T-helper 1 cell treated with Interleukin-12 subunit alpha and Interleukin-12 subunit beta and Interleukin-4 antibody, amounts not matched to agents 30 μg/mL and 1 μg/mL, for 36 hours (primary cell): ENCODE results near the gene HADHA.

Experiments
- H3K27ac Mint-ChIP-seq: one replicate; pipeline ENCODE4 v1.8.0; 2021; ENCODE audit warnings: mild to moderate bottlenecking, mixed read lengths
- H3K27me3 Mint-ChIP-seq: one replicate; pipeline ENCODE4 v1.8.0; 2021; ENCODE audit warnings: low read depth, mixed read lengths
- H3K36me3 Mint-ChIP-seq: one replicate; pipeline ENCODE4 v1.8.0; 2021; ENCODE audit warnings: low read depth, mixed read lengths
- H3K4me1 Mint-ChIP-seq: one replicate; pipeline ENCODE4 v1.8.0; 2021; ENCODE audit warnings: low read depth, mixed read lengths
- H3K4me3 Mint-ChIP-seq: one replicate; pipeline ENCODE4 v1.8.0; 2021; ENCODE audit warnings: mild to moderate bottlenecking, moderate library complexity, mixed read lengths
- H3K9me3 Mint-ChIP-seq: one replicate; pipeline ENCODE4 v1.8.0; 2021; ENCODE audit warnings: mixed read lengths

The HADHA gene

GRCh38 chr2:26178746-26179436 is 65.5 kb downstream of the HADHA start:
- Mint-ChIP-seq H3K4me3 (no peak overlapping the region), H3K27me3 (peaks cover 60% of the 10 kb centered on the region), H3K27ac (no peak overlapping the region), H3K36me3 (no peaks in the 10 kb centered on the region), H3K9me3 (no peaks in the 10 kb centered on the region), H3K4me1 (peaks cover 8% of the 10 kb centered on the region)

- Mint-ChIP-seq H3K9me3 (no peaks in the 10 kb centered on the region), H3K4me1 (peaks cover 6% of the 10 kb centered on the region), H3K27ac (no peak overlapping the region), H3K27me3 (peaks cover 57% of the 10 kb centered on the region), H3K4me3 (no peak overlapping the region), H3K36me3 (no peaks in the 10 kb centered on the region)
Measured at GRCh38 chr2:26178246-26178645, 66.2 kb downstream of the HADHA start.

GRCh38 chr2:26177122-26177521 is 67.3 kb downstream of the HADHA start:
- Mint-ChIP-seq H3K36me3 (no peaks in the 10 kb centered on the region), H3K27ac (no peak overlapping the region), H3K4me3 (no peak overlapping the region), H3K4me1 (peaks cover 8% of the 10 kb centered on the region), H3K9me3 (no peaks in the 10 kb centered on the region), H3K27me3 (peaks cover 60% of the 10 kb centered on the region)

GRCh38 chr2:26176279-26176615 is 68.2 kb downstream of the HADHA start:
- H3K4me1 Mint-ChIP-seq = peaks cover 10% of the 10 kb centered on the region
- H3K27ac Mint-ChIP-seq = no peak overlapping the region
- peaks cover 63% of the 10 kb centered on the region for H3K27me3 Mint-ChIP-seq
- no peaks in the 10 kb centered on the region for H3K36me3 Mint-ChIP-seq
- no peaks in the 10 kb centered on the region for H3K9me3 Mint-ChIP-seq
- no peak overlapping the region for H3K4me3 Mint-ChIP-seq

GRCh38 chr2:26175466-26176278 is 68.8 kb downstream of the HADHA start:
- Mint-ChIP-seq H3K9me3 (no peaks in the 10 kb centered on the region), H3K36me3 (no peaks in the 10 kb centered on the region), H3K27me3 (peaks cover 62% of the 10 kb centered on the region), H3K4me3 (no peak overlapping the region), H3K27ac (no peak overlapping the region), H3K4me1 (peaks cover 10% of the 10 kb centered on the region)

GRCh38 chr2:26174691-26175465 is 69.6 kb downstream of the HADHA start:
- Mint-ChIP-seq H3K36me3 (no peaks in the 10 kb centered on the region), H3K27ac (no peak overlapping the region), H3K4me1 (peaks cover 9% of the 10 kb centered on the region), H3K4me3 (peak overlapping the region; percentile 51), H3K9me3 (no peaks in the 10 kb centered on the region), H3K27me3 (peaks cover 57% of the 10 kb centered on the region)

GRCh38 chr2:26173776-26174482 is 70.5 kb downstream of the HADHA start:
- Mint-ChIP-seq H3K27ac (no peak overlapping the region), H3K36me3 (no peaks in the 10 kb centered on the region), H3K27me3 (peaks cover 58% of the 10 kb centered on the region), H3K4me1 (peaks cover 5% of the 10 kb centered on the region), H3K9me3 (no peaks in the 10 kb centered on the region), H3K4me3 (peak overlapping the region; percentile 68)

- H3K36me3 Mint-ChIP-seq = no peaks in the 10 kb centered on the region
- peaks cover 5% of the 10 kb centered on the region for H3K4me1 Mint-ChIP-seq
- H3K9me3 Mint-ChIP-seq = no peaks in the 10 kb centered on the region
- H3K27me3 Mint-ChIP-seq = peaks cover 55% of the 10 kb centered on the region
- H3K27ac Mint-ChIP-seq = no peak within 1 kb of the TSS
- peak within 1 kb of the TSS; percentile 81 for H3K4me3 Mint-ChIP-seq
Measured at GRCh38 chr2:26172871-26173775, 71.3 kb downstream of the HADHA start, which contains the start of gene GAREM2. GAREM2 (plus strand) TSS chr2:26173088; CDS start chr2:26173221, 133 bp downstream.

GRCh38 chr2:26172189-26172870 is 72.1 kb downstream of the HADHA start:
- Mint-ChIP-seq H3K36me3 (no peaks in the 10 kb centered on the region), H3K4me1 (peaks cover 5% of the 10 kb centered on the region), H3K9me3 (no peaks in the 10 kb centered on the region), H3K27ac (no peak overlapping the region), H3K4me3 (peak overlapping the region; percentile 81), H3K27me3 (peaks cover 52% of the 10 kb centered on the region)

GRCh38 chr2:26170795-26171194 is 73.6 kb downstream of the HADHA start:
- H3K9me3 Mint-ChIP-seq = no peaks in the 10 kb centered on the region
- H3K4me3 Mint-ChIP-seq = no peak overlapping the region
- H3K36me3 Mint-ChIP-seq = no peaks in the 10 kb centered on the region
- H3K4me1 Mint-ChIP-seq = peaks cover 5% of the 10 kb centered on the region
- peaks cover 40% of the 10 kb centered on the region for H3K27me3 Mint-ChIP-seq
- no peak overlapping the region for H3K27ac Mint-ChIP-seq

- H3K4me3 Mint-ChIP-seq = no peak overlapping the region
- peaks cover 34% of the 10 kb centered on the region for H3K27me3 Mint-ChIP-seq
- H3K9me3 Mint-ChIP-seq = no peaks in the 10 kb centered on the region
- no peak overlapping the region for H3K27ac Mint-ChIP-seq
- H3K36me3 Mint-ChIP-seq = no peaks in the 10 kb centered on the region
- peaks cover 5% of the 10 kb centered on the region for H3K4me1 Mint-ChIP-seq
Measured at GRCh38 chr2:26169681-26170414, 74.6 kb downstream of the HADHA start.

GRCh38 chr2:26169226-26169625 is 75.2 kb downstream of the HADHA start:
- no peak overlapping the region for H3K27ac Mint-ChIP-seq
- H3K27me3 Mint-ChIP-seq = peaks cover 28% of the 10 kb centered on the region
- H3K4me1 Mint-ChIP-seq = peaks cover 5% of the 10 kb centered on the region

More at GRCh38 chr2:26169226-26169625, 75.2 kb downstream of the HADHA start:
- Mint-ChIP-seq H3K9me3 (no peaks in the 10 kb centered on the region), H3K36me3 (no peaks in the 10 kb centered on the region), H3K4me3 (no peak overlapping the region)
